Testis (tissue), 3 donors: Measurements from ENCODE around the gene ST6GALNAC5. TPM values are rescaled to one million over a fixed set of nuclear protein-coding genes. Genes with fewer than 3 reads are reported as not detected.

Experiments
- DNase-seq: peaks from one replicate; pipeline ENCODE4 v3.0.0-alpha.2; 2019
- H3K27ac ChIP-seq, 2 donors: fragments of 200-600 bp; sonication (generic); one replicate each; pipeline ENCODE4 v1.5.1; 2019
- H3K27me3 ChIP-seq: fragments of 200-600 bp; sonication (generic); one replicate; pipeline ENCODE4 v1.5.1; 2019
- H3K36me3 ChIP-seq: fragments of 200-600 bp; sonication (generic); one replicate; pipeline ENCODE4 v1.5.1; 2017; ENCODE audit warnings: low read depth; ENCODE audit errors: missing control alignments
- H3K4me1 ChIP-seq: fragments of 200-600 bp; sonication (generic); one replicate; pipeline ENCODE4 v1.5.1; 2019
- H3K4me3 ChIP-seq, 2 donors: fragments of 200-600 bp; sonication (generic); one replicate each; pipeline ENCODE4 v1.5.1; 2017 to 2019
- H3K9me3 ChIP-seq: fragments of 200-600 bp; sonication (generic); one replicate; pipeline ENCODE4 v1.5.1; 2017
- CTCF ChIP-seq, 3 experiments: fragments of 450-650 bp in 2 of 3; fragments of 200-600 bp in 1 of 3; sonication (generic) in 1 of 3; IDR thresholded peaks; one replicate each; pipeline ENCODE4 v1.5.1; 2016 to 2019; ENCODE audit warnings: antibody characterized with exemption in 3 of 3, mild to moderate bottlenecking in 2 of 3, moderate library complexity in 1 of 3
- POLR2A ChIP-seq: fragments of 450-650 bp; IDR thresholded peaks from one replicate; pipeline ENCODE4 v1.6.1; 2017; ENCODE audit warnings: antibody characterized with exemption, mild to moderate bottlenecking, moderate library complexity
- WGBS, 2 donors: methylation state at CpG; one replicate each; pipeline ENCODE4 v1.1.5; 2018; 5-methylcytosine and 5-hydroxymethylcytosine counted together
- intact Hi-C: fragments of 100-400 bp; cut with DNase I; formaldehyde crosslinking; loops from one replicate; pipeline ENCODE4 v1.15.1; 2023; ENCODE audit warnings: low total_unique reads
- polyA plus RNA-seq: library from polyadenylated mRNA; stranded (reverse); fragments of 350-450 nt; fragmentation: Illumina TruSeq; extraction: RNeasy Lipid Tissue Mini Kit (QIAGEN cat#74804); gene quantifications from one replicate; pipeline ENCODE4 v1.2.3, GENCODE V29; 2014; ENCODE audit warnings: low read depth, low replicate concordance; ENCODE audit not compliant: insufficient read depth
- total RNA-seq, 2 donors: library from RNA; depleted of rRNA; stranded (reverse); fragments of >200 nt; gene quantifications; one replicate each; pipeline ENCODE4 v1.2.3, GENCODE V29; 2016

Gene ST6GALNAC5
- total and polyA plus RNA-seq, 3 donors from 2014 or later, result 3.1 to 26.6 (median 11.1) TPM

DNA sequence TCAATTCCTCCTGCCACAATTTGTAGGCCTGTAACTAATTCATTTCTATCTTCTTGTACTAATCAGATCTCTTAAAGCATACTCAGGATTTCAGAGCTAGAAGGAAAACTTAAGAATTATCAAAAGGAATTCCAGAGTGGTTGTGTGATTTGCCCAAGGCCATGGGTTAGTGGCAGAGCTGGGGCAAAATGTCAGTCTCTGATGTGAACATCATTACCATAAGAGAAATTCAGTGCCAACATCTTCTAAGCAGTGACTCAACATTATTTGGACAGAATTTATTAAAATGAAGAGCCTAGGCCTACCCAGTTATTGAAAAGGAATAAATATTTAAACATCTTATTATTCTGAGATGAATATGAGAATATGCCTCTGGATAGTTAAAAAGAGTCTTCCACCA is 14.5 kb downstream of the ST6GALNAC5 start:
- Histone ChIP-seq H3K36me3 (no peaks in the 10 kb centered on the region), H3K27me3 (no peaks in the 10 kb centered on the region), H3K27ac (no peak overlapping the region), H3K4me1 (no peaks in the 10 kb centered on the region), H3K9me3 (no peaks in the 10 kb centered on the region), H3K4me3 (no peak overlapping the region)
- TF ChIP-seq CTCF (IDR thresholded peaks at IDR 0.05) (no peak), POLR2A (no peak)
- DNase-seq, result no peak
- intact Hi-C loops, result no loop called here

DNA sequence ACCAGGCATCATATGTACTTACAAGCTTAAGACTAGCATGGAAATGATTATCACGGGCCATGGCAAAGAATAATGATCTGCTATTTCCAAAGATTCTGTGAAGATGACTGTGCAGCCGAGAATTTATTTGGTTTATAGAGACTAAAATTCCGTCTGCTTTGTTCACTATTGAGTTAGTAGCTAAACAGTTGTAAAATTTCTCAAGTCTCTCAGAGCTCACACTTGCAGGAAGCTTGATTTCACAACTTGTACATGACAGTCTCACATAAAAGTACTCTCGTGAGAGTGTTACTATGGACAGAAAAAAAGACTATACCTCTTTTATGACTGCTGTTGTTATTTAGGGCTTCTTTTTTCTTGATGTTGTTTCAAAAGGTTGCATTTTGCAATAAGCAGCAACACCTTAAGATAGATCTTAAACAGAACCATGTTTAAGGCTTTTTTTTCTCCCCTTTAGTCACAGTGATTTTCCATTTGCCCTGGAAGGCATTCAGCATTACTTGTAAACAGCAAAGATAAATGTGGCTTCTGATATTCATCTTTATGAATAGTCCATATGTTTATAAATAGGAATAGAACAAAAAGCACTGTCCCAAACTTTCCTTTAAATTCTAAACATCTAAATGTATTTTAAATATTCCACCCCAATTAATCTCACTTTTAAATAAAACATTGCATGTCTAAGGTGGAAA is 24.8 kb downstream of the ST6GALNAC5 start:
- 76 to 88% methylated on average over 4 of the region's 4 CpGs for WGBS, 2 donors
- Histone ChIP-seq H3K27ac (no peak overlapping the region), H3K9me3 (no peaks in the 10 kb centered on the region), H3K27me3 (no peaks in the 10 kb centered on the region), H3K36me3 (no peaks in the 10 kb centered on the region), H3K4me3 (no peak overlapping the region), H3K4me1 (no peaks in the 10 kb centered on the region)
- intact Hi-C loops, result no loop called here
- DNase-seq, result no peak
- TF ChIP-seq CTCF (IDR thresholded peaks at IDR 0.05) (no peak), POLR2A (no peak)

DNA sequence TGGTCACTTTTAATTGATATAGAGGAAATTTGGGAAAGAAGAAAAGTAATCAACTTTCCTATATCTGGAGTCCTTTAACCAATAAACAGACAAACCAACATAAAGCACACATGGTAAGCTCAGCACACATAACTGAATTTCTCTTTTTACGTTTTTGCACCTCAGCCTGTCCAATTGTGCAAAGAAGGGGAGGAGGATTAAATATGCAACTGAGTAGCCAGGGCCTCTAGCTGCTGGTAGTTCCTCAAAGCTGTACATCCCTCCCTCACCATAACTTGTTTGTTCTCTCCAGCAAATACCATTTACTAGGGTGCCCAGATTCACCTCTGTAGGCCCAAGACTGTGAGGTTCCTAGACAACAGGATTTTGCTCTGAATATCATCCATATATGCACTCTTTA is 25.4 kb downstream of the ST6GALNAC5 start:
- H3K4me1 ChIP-seq, result no peaks in the 10 kb centered on the region
- no peak for DNase-seq
- intact Hi-C loops, result no loop called here
- H3K4me3 ChIP-seq, result no peak overlapping the region
- no peaks in the 10 kb centered on the region for H3K27me3 ChIP-seq
- no peaks in the 10 kb centered on the region for H3K9me3 ChIP-seq
- no peaks in the 10 kb centered on the region for H3K36me3 ChIP-seq
- H3K27ac ChIP-seq, result no peak overlapping the region
- no peak for TF ChIP-seq CTCF (IDR thresholded peaks at IDR 0.05)
- TF ChIP-seq POLR2A, result no peak
- 74 to 81% methylated on average over 1 of the region's 1 CpG for WGBS, 2 donors

GRCh38 chr1:76901158-76901767 is 34.0 kb downstream of the ST6GALNAC5 start:
- no peak overlapping the region for H3K27ac ChIP-seq

More at GRCh38 chr1:76901158-76901767, 34.0 kb downstream of the ST6GALNAC5 start:
- H3K27me3 ChIP-seq, result no peaks in the 10 kb centered on the region
- no peaks in the 10 kb centered on the region for H3K4me1 ChIP-seq
- TF ChIP-seq CTCF (IDR thresholded peaks at IDR 0.05) (peak; percentile 11 to 66 (median 42)), POLR2A (no peak)
- DNase-seq, result peak; percentile 68
- intact Hi-C loops, result no loop called here
- no peaks in the 10 kb centered on the region for H3K9me3 ChIP-seq
- WGBS, 2 donors, result 88 to 93% methylated on average over 2 of the region's 2 CpGs
- no peak overlapping the region for H3K4me3 ChIP-seq
- no peaks in the 10 kb centered on the region for H3K36me3 ChIP-seq
